HepG2 (cell line): ENCODE data around the gene DND1.
"Not testable (repeated sequence)": the region's sequence is repeated elsewhere in the genome, so short reads cannot be mapped to it uniquely, and the experiment has no call there.

Experiments used
- ELF1 ChIP-seq: sonication (generic); formaldehyde crosslinking; IDR thresholded peaks from 2 replicates; pipeline ENCODE4 v1.4.0; 2020; ENCODE audit warnings: missing genetic modification reagents
- NFE2L1 ChIP-seq: sonication (generic); formaldehyde crosslinking; IDR thresholded peaks from 2 replicates; pipeline ENCODE4 v1.4.0; 2020; ENCODE audit warnings: missing genetic modification reagents, mild to moderate bottlenecking, borderline replicate concordance
- SMC3 ChIP-seq: IDR thresholded peaks from 2 replicates; pipeline ENCODE4 v1.6.1; 2011; ENCODE audit warnings: low read length, improper control_type of control experiment
- TF ChIP-seq, protein P1 (sequence below): fragments of 450-650 bp; IDR thresholded peaks from 2 replicates; pipeline ENCODE4 v1.6.1; 2017; ENCODE audit warnings: mild to moderate bottlenecking

DNA sequence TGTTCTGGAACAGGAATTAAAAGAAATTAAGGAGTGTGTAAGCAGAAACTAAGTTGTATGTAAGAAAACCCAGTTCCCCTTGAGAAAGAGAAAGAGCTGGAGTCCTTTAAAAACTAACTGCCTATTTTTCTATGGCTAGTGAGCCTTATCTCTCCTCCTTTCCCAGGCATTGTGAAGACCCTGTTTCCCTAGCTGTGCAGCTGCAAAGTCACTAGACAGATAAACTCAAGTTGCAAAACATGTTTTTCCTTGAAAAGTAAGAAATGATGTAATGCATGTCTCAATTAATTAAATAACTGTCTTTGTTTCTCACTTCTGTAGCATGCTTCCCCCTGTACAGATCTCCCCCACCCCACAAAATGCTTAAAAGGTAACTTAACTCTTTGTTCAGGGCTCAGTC lies 50.3 kb downstream of the DND1 start:
- not testable (repeated sequence) for TF ChIP-seq SMC3; NFE2L1 (CRISPR knock-in tag); ELF1 (CRISPR knock-in tag)
- TF ChIP-seq, protein P1, sequence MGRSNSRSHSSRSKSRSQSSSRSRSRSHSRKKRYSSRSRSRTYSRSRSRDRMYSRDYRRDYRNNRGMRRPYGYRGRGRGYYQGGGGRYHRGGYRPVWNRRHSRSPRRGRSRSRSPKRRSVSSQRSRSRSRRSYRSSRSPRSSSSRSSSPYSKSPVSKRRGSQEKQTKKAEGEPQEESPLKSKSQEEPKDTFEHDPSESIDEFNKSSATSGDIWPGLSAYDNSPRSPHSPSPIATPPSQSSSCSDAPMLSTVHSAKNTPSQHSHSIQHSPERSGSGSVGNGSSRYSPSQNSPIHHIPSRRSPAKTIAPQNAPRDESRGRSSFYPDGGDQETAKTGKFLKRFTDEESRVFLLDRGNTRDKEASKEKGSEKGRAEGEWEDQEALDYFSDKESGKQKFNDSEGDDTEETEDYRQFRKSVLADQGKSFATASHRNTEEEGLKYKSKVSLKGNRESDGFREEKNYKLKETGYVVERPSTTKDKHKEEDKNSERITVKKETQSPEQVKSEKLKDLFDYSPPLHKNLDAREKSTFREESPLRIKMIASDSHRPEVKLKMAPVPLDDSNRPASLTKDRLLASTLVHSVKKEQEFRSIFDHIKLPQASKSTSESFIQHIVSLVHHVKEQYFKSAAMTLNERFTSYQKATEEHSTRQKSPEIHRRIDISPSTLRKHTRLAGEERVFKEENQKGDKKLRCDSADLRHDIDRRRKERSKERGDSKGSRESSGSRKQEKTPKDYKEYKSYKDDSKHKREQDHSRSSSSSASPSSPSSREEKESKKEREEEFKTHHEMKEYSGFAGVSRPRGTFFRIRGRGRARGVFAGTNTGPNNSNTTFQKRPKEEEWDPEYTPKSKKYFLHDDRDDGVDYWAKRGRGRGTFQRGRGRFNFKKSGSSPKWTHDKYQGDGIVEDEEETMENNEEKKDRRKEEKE, result not testable (repeated sequence)
